Stomach smooth muscle (tissue), 2 donors: Measurements from ENCODE around the gene USP33.
"Not testable (repeated sequence)": the region's sequence is repeated elsewhere in the genome, so short reads cannot be mapped to it uniquely, and the experiment has no call there.

Experiments
- H3K27ac ChIP-seq: one replicate; pipeline ENCODE4 v1.7.0; 2013; ENCODE audit warnings: mild to moderate bottlenecking, low read length, inconsistent platforms
- H3K27me3 ChIP-seq, 2 donors: one replicate each; pipeline ENCODE4 v1.7.0; 2013; ENCODE audit warnings: low read length in 2 of 2; ENCODE audit not compliant: insufficient read depth in 2 of 2, control insufficient read depth in 1 of 2
- H3K36me3 ChIP-seq, 2 donors: one replicate each; pipeline ENCODE4 v1.7.0; 2013; ENCODE audit warnings: low read length in 2 of 2; ENCODE audit not compliant: control insufficient read depth in 2 of 2, insufficient read depth in 2 of 2
- H3K4me1 ChIP-seq: one replicate; pipeline ENCODE4 v1.7.0; 2013; ENCODE audit warnings: low read length; ENCODE audit not compliant: control insufficient read depth, insufficient read depth
- H3K4me3 ChIP-seq, 2 donors: one replicate each; pipeline ENCODE4 v1.7.0; 2013; ENCODE audit warnings: low read length in 2 of 2
- H3K9ac ChIP-seq, 2 donors: one replicate each; pipeline ENCODE4 v1.7.0; 2013; ENCODE audit warnings: low read length in 2 of 2, mild to moderate bottlenecking in 1 of 2
- H3K9me3 ChIP-seq, 2 donors: one replicate each; pipeline ENCODE4 v1.7.0; 2013; ENCODE audit warnings: low read length in 2 of 2; ENCODE audit not compliant: control insufficient read depth in 2 of 2
- donor health status: healthy.
- donor health status: Pancreatic carcinoma.

The USP33 gene

DNA sequence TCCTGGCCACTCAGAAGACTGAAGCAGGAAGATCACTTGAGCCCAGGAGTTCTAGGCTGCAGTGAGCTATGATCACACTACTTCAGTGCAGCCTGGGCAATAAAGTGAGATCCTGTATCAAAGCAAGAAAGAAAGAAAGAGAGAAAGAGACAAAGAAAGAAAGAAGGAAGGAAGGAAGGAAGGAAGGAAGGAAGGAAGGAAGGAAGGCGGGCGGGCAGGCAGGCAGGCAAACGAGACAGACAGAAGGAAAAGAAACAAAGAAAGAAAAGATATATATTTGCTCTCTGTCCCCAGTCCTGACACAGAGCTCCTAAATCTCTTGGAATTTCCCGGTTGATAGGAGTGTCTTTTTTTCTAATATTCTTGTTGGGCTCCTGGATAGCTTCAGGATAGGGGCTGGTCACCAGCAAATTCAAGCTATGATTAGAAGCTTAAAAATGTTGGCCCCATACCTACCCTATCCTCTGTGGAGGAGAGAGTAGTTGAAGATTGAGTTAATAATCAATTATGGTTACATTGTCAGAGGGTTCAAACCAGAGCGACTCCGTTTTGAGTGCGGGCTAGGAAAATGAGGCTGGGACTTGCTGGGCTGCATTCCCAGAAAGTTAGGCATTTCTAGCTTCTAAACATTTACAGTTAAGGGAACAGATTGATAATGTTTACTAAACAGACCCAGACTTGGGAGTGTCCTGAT, 16.5 kb upstream of the USP33 start:
- Histone ChIP-seq H3K27ac (no peak overlapping the region), H3K4me3 (no peak overlapping the region), H3K9me3 (no peaks in the 10 kb centered on the region), H3K9ac (no peak overlapping the region), H3K4me1 (no peaks in the 10 kb centered on the region), H3K36me3 (no peaks in the 10 kb centered on the region), H3K27me3 (no peaks in the 10 kb centered on the region)

DNA sequence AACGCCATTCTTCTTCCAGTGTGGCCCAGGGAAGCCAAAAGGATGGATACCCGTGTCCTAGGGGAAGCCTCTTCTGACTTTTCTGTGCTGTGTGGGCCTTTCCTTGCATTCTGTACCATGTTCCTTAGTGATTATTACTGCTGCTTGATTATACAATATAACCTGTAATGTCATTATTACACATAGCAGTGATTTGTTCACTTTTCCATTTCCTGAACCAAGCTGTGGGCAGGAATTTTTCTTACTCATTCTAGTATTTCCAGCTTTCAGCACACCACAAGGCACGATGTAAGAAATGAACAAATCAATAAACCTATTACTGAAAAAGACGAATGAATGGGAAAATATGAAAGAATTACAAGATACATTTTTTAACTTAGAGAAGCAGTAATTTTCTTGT, 8.4 kb upstream of the USP33 start:
- no peaks in the 10 kb centered on the region for H3K36me3 ChIP-seq
- no peaks in the 10 kb centered on the region for H3K9me3 ChIP-seq

DNA sequence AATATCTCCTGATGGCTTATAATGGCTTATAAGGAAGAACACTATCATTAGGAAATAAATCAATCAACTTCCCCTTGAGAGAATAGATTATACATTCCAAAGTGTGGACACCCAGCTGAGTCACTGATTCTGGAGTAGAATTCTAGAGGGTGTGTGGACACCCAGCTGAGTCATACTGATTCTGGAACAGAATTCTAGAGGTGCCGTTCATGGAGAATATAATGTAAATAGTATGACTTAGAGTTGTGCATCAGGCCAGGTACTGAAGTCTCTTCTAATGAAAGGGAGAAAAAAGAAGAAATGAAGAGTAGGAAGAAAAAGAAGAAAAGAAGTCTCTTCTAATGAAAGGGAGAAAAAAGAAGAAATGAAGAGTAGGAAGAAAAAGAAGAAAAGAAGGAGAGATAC, 2.4 kb upstream of the USP33 start:
- no peaks in the 10 kb centered on the region for H3K4me1 ChIP-seq

More for the DNA sequence above, 8.4 kb upstream of the USP33 start:
- Histone ChIP-seq H3K9ac (no peak overlapping the region), H3K27ac (no peak overlapping the region), H3K27me3 (no peaks in the 10 kb centered on the region), H3K4me3 (no peak overlapping the region), H3K4me1 (no peaks in the 10 kb centered on the region)

DNA sequence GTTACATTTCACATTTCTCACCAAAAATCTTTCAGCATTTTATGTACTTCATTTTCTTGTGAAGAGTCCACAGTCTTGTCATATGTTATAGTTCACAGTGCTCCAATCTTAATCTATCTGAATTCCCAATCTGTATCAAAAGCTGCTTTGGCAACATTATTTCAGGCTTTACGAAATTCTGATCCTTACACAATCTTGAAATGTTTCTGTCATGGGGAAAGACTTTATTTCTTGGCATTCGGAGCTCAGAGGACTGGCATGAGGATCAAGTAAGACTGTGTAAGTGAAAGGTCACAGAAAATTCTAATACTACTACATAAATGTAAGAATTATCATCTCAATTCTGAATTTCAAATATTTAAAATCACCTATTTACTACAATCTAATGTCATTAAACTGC, 2.0 kb downstream of the USP33 start:
- H3K27me3 ChIP-seq = no peaks in the 10 kb centered on the region
- H3K27ac ChIP-seq = no peak overlapping the region
- no peaks in the 10 kb centered on the region for H3K4me1 ChIP-seq
- H3K36me3 ChIP-seq = no peaks in the 10 kb centered on the region
- H3K4me3 ChIP-seq = no peak overlapping the region
- H3K9me3 ChIP-seq = no peaks in the 10 kb centered on the region
- no peak overlapping the region for H3K9ac ChIP-seq

More for the DNA sequence above, 2.4 kb upstream of the USP33 start:
- no peak overlapping the region for H3K4me3 ChIP-seq
- H3K9ac ChIP-seq = no peak overlapping the region
- no peaks in the 10 kb centered on the region for H3K27me3 ChIP-seq
- no peaks in the 10 kb centered on the region for H3K36me3 ChIP-seq
- no peaks in the 10 kb centered on the region for H3K9me3 ChIP-seq
- no peak overlapping the region for H3K27ac ChIP-seq

DNA sequence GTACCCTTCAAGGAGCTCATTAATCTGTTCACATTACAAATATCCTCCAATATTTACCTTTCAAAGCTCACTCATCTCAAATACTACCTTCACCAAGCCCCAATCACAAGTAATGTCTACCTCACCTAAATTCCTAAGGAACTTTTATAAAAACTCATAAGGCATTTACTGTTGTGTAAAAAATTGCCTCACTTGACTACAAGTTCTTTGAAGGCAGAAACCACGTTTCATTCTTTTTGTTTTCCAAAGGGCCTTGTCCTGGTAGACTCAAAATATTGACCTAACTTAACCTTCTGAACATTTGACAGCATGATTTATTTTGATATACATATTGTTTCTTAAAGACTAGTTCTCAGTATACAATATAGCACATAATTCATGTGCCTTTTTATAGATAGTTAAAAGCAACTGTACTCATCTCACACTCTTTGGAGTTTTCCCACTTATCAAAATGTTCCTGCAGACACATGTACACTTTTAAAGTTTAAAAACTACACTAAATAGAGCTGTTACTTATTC, 2.5 kb downstream of the USP33 start:
- Histone ChIP-seq H3K9me3 (no peaks in the 10 kb centered on the region), H3K9ac (no peak overlapping the region), H3K36me3 (no peaks in the 10 kb centered on the region), H3K4me3 (no peak overlapping the region), H3K27ac (no peak overlapping the region), H3K27me3 (no peaks in the 10 kb centered on the region), H3K4me1 (no peaks in the 10 kb centered on the region)

DNA sequence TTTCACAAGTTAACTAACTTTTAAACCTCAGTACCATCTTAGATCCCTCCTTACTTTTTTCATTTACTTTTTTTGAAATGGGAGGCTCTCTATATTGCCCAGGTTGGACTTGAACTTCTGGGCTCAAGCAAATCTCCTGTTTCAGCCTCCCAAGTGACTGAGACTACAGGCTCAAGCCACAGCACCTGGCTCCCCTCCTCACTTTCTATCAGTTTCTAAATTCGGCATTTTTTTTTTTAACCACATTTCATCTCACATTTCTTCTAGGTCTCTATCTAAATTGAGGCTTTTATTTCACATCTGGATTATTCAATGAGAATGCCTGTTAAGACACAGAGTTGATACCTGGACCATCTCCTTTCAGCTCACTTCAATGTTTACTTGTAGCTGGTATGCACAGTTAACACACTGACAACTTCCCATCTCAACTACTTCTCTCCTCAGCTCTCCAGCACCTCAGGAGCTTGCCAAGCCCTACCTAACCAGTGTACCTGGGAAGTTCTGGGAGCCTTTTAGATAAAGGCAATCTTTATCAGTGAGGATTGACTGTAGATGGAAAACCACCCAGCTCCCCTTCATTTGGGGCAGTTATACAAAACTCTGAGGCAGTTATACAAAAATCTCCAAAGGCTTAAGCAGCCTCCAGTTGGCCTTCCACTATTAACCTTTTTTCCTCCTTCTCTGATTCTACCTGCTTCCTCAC, 3.4 kb downstream of the USP33 start:
- H3K27me3 ChIP-seq = no peaks in the 10 kb centered on the region
- H3K27ac ChIP-seq = no peak overlapping the region
- H3K4me3 ChIP-seq = no peak overlapping the region
- H3K36me3 ChIP-seq = no peaks in the 10 kb centered on the region
- no peak overlapping the region for H3K9ac ChIP-seq
- H3K9me3 ChIP-seq = no peaks in the 10 kb centered on the region
- no peaks in the 10 kb centered on the region for H3K4me1 ChIP-seq

DNA sequence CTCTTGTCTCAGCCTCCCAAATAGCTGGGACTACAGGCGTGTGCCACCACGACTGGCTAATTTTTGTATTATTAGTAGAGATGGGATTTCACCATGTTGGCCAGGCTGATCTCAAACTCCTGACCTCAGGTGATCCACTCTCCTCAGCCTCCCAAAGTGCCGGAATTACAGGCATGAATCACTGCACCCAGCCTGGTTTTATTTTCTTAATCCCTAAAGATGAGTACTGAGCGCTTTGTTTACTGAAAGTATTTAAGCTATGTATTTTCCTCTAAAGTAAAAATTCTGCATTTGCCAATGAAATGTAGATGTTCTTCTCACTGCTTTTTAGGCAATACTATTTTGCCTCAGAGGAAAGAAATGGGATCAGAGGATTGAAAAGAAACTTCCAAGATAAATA, 10.2 kb downstream of the USP33 start:
- H3K36me3 ChIP-seq, H3K9me3 ChIP-seq, H3K9ac ChIP-seq, H3K4me1 ChIP-seq, H3K27ac ChIP-seq, H3K4me3 ChIP-seq, H3K27me3 ChIP-seq: not testable (repeated sequence)

DNA sequence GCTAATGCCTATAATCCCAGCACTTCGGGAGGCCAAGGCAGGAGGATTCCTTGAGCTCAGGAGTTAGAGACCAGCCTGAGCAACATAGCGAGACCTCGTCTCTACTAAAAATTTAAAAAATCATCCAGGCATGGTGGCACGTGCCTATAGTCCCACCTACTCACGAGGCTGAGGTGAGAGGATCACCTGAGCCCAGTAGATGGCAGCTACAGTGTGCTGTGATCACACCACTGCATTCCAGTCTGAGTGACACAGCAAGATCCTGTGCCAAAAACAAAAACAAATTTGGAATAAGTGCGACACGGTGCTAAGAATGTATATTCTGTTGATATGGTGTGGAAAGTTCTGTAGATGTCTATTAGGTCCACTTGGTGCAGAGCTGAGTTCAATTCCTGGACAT, 15.1 kb downstream of the USP33 start:
- H3K4me3 ChIP-seq = no peak overlapping the region
- H3K27me3 ChIP-seq = no peaks in the 10 kb centered on the region
- H3K4me1 ChIP-seq = peaks cover 3% of the 10 kb centered on the region
- no peaks in the 10 kb centered on the region for H3K9me3 ChIP-seq
- H3K27ac ChIP-seq = no peak overlapping the region
- H3K9ac ChIP-seq = no peak overlapping the region
- H3K36me3 ChIP-seq = peaks cover 3% of the 10 kb centered on the region in 2 donors

DNA sequence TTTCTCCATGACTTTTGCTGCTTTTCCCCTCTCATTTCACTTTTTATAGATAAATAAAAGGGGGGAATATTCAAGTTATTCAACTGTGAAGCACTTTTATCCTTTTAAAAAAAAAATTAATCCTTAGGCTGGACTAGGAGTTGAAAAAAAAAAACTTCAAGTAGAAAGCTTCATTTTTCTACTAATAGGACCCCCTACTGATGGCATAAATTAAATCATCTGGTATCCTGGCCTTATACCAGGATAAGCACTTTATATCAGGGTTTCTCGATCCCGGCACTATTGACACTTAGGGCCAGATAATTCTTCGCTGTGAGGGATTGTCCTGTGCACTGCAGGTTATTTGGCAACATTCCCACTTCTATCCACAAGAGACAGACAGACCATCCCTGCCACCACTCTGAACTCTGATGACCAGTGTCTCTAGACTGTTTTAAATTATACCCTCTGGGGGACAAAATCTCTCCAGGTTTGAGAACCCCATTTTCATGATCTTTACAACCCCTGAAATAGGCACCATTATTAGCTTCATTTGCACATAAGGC, 17.6 kb downstream of the USP33 start:
- Histone ChIP-seq H3K4me3 (no peak overlapping the region), H3K9me3 (no peaks in the 10 kb centered on the region), H3K27me3 (no peaks in the 10 kb centered on the region), H3K27ac (no peak overlapping the region), H3K9ac (no peak overlapping the region), H3K4me1 (peaks cover 3% of the 10 kb centered on the region), H3K36me3 (peaks cover 3% of the 10 kb centered on the region in 2 donors)

DNA sequence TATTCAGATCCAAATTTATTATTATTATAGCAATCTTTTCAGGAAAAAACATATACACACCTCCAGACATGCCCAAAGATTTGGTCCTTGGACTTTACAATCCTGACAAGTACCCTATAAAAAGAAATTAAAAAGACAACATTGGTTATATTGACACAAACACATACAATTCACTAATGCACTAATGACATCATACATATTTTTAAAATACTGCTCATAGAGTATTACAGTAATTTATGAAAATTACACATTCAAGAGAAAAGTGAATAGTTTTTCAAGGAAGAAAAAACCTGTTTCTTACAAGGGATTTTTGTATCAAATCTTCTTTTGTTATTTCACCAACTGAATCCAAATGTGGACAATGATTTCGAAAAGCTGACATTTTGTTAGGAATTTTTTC, 18.3 kb downstream of the USP33 start:
- H3K27me3 ChIP-seq = no peaks in the 10 kb centered on the region
- H3K27ac ChIP-seq = no peak overlapping the region
- no peak overlapping the region for H3K9ac ChIP-seq
- no peaks in the 10 kb centered on the region for H3K9me3 ChIP-seq
- no peak overlapping the region for H3K4me3 ChIP-seq
- peaks cover 3% of the 10 kb centered on the region for H3K4me1 ChIP-seq
- H3K36me3 ChIP-seq = peaks cover 3% of the 10 kb centered on the region in 2 donors

DNA sequence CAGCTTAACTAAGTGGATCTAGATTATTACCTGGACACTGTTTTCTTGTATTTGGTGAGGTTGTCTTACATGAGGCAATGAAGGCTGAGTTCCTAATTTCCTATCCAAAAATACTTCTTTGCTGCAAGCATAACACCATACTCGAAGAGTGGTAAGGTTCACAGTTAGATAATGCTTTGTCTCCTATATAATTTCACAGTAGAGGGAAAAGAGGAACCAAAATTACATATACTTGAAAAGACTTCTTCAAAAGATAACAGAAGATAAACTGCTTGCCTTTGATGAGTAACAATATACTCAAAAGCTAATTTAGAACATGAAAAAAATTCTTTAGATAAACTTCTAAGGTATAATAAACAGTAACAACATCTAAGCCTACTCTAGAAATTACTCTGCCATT, 20.4 kb downstream of the USP33 start:
- H3K27me3 ChIP-seq = no peaks in the 10 kb centered on the region
- H3K4me1 ChIP-seq = no peaks in the 10 kb centered on the region
- H3K4me3 ChIP-seq = no peak overlapping the region
- peaks cover 3 to 6% of the 10 kb centered on the region in 2 donors for H3K36me3 ChIP-seq
- no peak overlapping the region for H3K9ac ChIP-seq
- H3K9me3 ChIP-seq = no peaks in the 10 kb centered on the region
- H3K27ac ChIP-seq = no peak overlapping the region
